OCI-M2 (cell line): ENCODE data around the gene NUAK2.

ENCODE experiments used
- DNase-seq: peaks from one replicate; lab custom pipeline; 2025; ENCODE audit not compliant: unreplicated experiment; lab: John Stamatoyannopoulos, UW

The NUAK2 gene

GRCh38 chr1:205258261-205258691, 63.3 kb downstream of the NUAK2 start:
- DNase-seq, result no peak

- DNase-seq, result no peak
Observed at GRCh38 chr1:205257735-205258134, 63.8 kb downstream of the NUAK2 start.

GRCh38 chr1:205256951-205257625, 64.5 kb downstream of the NUAK2 start:
- no peak for DNase-seq

GRCh38 chr1:205255941-205256780, 65.4 kb downstream of the NUAK2 start:
- DNase-seq, result peak; percentile 16
